HS-27A (cell line): ENCODE measurements around the gene XPNPEP2.

Source experiments
- DNase-seq: peaks from one replicate; pipeline ENCODE4 v3.0.0-alpha.2; 2012; ENCODE audit warnings: low read depth, missing footprints

XPNPEP2 gene

GRCh38 chrX:129738466-129739308 lies at the start of gene XPNPEP2:
XPNPEP2 (plus strand) TSS chrX:129738979; CDS start chrX:129739214, 235 bp downstream.
- DNase-seq = no peak

DNA sequence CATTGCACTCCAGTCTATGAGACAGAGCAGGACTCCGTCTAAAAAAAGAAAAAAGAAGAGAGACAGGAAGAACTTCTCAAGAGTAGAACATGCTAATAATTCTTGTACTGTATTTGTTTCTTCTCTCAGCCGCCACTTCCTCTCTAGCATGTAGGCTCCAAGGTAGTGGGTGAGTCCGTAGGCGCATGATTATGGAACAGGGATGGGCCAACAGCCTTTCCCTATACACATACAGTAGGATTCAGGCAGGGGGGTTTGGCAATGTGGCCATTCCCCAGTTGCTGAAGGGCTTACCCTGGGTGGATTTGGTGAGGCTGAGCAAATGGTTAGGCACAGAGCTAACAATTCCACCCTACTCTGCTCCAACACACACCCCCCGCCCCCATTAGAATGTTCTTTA lies 49.0 kb upstream of the XPNPEP2 start:
- no peak for DNase-seq

GRCh38 chrX:129690435-129690834 lies 48.3 kb upstream of the XPNPEP2 start:
- no peak for DNase-seq

- no peak for DNase-seq
Measured at GRCh38 chrX:129693354-129693753, 45.4 kb upstream of the XPNPEP2 start.

GRCh38 chrX:129694805-129695204 lies 44.0 kb upstream of the XPNPEP2 start:
- DNase-seq = no peak

DNA sequence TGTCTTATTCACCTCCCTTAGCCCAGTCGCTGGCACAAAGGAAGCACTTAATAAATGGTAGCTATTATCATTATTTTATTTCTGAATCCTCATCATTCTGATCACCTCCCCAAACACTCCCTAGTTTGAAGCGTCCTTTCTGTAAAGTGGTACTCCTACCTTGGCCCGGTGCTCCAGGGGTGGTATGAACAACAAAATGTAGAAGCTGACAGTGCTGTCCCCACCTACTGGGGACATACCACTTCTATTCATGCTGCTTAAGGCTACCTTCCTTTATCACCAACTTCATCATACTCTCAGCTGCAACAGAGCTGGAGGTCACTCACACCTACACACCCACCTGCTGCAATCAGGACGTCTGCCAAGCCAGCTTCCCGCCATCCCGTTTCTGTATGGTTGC lies 43.2 kb upstream of the XPNPEP2 start:
- no peak for DNase-seq

GRCh38 chrX:129695937-129696336 lies 42.8 kb upstream of the XPNPEP2 start:
- DNase-seq = no peak

GRCh38 chrX:129696463-129697155 lies 42.2 kb upstream of the XPNPEP2 start:
- no peak for DNase-seq

GRCh38 chrX:129697204-129697829 lies 41.5 kb upstream of the XPNPEP2 start:
- no peak for DNase-seq

- no peak for DNase-seq
Measured at GRCh38 chrX:129698150-129698549, 40.6 kb upstream of the XPNPEP2 start.

GRCh38 chrX:129700536-129700935 lies 38.2 kb upstream of the XPNPEP2 start:
- no peak for DNase-seq

DNA sequence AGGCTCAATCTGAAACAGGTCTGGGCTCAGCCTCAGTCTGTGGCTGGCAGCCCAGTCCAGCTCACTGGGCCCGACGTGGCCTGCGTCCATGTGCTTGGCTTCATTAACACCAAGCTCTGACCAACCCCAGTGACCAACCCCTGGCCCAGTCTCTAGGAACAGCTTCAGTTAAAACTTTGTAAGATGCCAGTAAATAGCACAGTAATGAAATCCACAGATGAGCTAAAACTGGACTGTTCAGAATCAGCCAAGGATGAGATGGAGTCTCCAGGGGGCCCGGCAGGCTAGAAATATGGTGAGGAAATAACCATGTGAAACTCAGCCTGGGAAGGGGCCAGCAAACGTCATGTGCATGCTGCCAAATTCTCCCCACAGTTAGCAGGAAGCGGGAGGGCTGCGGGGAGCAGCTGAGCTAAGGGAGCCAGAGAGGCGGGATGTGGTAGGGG lies 37.1 kb upstream of the XPNPEP2 start:
- DNase-seq = no peak

DNA sequence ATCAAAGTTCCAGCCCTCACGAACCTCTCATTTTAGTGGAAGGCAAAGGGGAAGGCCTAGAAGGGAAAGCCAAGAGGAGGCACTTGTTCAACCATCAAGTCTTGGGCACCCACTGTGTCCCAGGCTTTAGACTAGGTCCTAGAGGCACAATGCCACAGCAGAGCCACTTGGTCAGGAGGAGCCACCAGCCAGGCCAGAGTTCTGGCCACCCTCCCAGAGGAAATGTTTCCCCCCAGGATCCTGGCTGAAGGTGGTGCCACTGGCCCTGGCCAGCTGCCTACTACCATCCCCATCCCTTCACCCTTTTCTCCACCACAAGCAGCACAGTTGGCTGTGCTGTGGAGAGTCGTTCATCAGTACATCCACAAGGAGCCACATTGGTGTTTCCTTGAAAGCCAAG lies 34.3 kb upstream of the XPNPEP2 start:
- no peak for DNase-seq

DNA sequence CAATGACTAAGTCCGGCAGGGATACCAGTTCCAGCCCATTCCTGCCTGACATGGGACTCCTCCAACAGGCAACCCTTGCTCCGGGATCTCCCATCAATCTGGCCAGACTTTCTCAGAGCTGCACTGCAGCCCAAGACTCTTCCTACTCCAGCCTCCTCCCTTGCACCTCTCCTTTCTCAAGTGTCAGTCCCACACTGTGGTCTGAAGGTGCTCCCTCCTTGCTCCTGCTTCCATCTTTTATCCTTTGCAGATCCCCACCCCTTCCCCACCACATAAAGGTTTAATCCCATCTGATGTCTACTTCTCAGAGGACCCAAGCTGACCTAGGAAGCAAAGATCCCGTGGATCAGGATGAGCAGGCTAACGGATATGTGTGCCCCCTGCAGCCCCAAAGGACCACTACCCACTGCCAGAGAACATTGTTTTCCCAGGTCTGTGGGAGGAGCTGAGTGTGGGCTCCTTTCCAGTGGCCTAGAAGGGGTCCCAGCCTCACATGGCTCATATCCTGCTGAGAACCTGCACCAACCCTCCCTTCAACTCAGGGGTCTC lies 33.3 kb upstream of the XPNPEP2 start:
- DNase-seq = no peak

- DNase-seq = no peak
Measured at GRCh38 chrX:129705988-129706387, 32.8 kb upstream of the XPNPEP2 start.

- DNase-seq = no peak
Measured at GRCh38 chrX:129706400-129707072, 32.2 kb upstream of the XPNPEP2 start.

DNA sequence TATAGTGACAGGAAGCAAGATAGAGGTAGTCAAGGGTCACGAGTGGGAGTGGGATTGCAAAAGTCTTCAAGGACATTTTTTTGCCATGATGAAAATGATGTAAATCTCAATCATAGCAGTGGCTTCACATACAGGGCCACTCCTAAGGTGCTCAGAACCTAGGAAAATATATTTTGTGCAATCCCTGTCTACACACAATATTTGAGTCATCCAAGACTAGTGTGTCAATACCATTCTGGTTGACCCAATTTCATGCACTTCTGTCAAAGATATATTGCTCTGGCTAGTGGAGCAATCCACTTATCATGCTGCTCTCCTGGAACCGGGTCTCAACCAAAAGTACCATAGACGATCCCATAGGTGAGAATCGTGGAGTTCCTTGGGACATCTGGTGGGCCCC lies 24.2 kb upstream of the XPNPEP2 start:
- no peak for DNase-seq

- no peak for DNase-seq
Measured at GRCh38 chrX:129716507-129716906, 22.3 kb upstream of the XPNPEP2 start.

DNA sequence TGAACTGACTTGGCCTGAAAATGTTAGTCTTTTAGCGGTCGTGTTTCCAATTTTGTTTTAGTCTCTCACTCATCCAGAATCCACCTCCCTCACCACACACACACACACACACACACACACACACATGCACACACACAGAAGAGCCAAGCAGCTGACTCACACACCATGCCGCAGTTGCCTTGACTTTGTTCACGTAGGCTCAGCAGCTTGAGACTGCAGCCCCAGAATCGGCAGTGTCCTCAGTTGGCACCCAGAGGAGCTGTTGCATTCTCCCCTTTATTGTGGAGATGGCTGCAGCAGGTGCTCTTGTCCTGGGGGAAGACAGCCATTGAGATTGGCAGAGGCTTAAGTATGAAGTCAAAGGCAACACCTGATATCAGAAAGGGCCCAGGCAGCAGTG lies 20.9 kb upstream of the XPNPEP2 start:
- no peak for DNase-seq

DNA sequence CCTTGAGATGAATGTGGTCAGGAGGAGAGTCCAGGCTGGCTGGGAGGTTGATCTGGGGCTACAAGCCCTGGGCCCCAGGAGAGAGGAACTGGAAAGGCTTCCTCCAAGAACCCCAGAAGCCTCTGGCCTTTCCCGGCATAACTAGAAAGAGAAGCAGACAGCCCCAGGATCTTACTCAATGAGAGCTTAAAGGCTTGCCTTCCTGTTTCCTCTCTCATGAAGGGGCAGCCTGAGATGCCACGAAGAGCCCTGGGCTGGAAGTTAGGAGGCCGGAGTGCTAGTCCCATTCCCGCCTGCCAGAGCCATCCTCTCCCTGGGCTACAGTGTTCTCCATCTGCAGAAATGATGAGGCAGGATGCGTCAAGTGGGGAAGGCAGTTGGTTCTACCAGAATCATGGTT lies 20.1 kb upstream of the XPNPEP2 start:
- DNase-seq = no peak

DNA sequence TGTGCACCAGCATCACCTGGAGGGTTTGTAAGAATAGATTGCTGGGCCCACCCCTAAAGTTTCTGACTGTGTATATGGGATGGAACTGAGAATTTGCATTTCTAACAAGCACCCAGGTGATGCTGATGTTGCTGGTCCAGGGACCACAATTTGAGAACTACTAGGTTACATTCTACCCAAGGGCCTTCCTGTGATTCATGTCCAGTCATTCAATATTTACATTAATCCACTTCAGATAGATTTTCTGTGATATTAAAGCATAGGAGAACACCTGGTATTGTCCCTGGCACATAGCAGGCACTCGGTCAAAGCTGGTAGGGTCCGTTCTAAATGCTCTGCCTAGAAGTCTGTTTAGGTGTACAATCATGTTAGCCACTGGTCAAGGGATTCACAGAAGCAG lies 19.5 kb upstream of the XPNPEP2 start:
- no peak for DNase-seq

DNA sequence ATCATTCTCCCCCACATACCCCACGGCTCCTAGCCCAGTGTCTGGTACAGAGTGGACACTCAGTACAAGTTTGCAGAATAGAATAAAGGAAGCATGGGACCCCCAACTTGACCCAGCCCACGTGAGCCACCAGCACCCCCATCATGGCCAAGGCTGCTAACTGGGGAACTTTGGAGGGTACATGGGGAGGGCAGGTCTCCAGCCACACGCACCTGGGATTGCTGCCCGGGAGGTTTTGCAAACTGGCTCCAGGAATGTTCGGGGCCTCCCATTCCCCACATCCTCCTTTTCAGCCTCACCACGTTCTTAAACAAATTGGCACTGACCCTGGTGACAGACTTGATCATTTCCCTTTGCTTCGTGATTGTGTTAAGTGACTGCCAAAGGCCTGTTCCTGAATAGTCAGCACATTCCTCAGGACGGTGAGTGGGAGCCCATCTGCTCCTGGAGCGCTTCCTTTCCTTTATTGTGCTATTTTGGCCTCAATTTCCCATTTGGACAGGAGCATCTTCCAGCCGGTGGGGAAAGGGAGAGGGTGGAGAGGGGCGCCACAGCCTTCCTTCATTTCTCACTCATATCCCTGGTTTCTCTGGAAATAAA lies 18.7 kb upstream of the XPNPEP2 start:
- DNase-seq = no peak
